MV-4-11 (cell line): ENCODE data around the gene RGS7.

Source experiments
- DNase-seq: peaks from one replicate; lab custom pipeline; 2025; lab: John Stamatoyannopoulos, UW

The RGS7 gene

DNA sequence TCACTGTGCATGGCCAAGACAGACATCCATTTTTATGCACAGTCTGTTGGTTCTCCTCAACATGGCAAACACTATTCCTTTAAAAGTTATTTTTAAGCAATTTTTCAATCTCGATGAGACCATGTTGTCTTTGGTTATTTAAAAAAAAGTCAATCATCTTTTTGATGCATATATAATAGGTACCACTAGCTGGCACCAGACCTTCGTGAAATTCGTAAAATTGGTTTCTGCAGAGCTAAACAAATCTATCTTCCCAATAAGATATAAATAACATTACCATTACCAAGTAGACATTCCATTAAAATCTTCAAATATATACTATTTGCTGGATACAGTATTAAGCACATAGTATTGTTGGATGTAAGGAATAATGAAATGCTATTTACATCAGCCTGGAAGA, 525.1 kb downstream of the RGS7 start:
- DNase-seq: no peak

DNA sequence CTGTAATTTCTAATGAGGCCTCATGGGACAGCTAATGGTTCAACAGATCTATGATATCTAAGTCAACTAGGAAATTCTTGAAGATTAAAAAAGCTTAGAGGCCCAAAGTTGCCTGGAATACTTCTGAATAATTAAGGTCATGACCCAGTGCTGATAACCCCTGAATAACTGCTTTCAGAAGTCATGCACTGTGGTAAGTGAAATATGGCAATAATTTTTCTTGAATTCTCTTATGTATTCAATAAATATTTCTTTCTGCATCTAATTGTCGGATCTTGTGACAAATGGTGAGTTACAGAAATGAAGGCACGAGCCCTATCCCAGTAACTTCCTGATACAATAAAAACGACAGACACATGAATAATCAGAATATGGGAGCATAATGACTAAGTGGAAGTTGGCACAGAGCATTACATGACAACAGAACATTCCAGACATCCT, 525.8 kb downstream of the RGS7 start:
- no peak for DNase-seq

DNA sequence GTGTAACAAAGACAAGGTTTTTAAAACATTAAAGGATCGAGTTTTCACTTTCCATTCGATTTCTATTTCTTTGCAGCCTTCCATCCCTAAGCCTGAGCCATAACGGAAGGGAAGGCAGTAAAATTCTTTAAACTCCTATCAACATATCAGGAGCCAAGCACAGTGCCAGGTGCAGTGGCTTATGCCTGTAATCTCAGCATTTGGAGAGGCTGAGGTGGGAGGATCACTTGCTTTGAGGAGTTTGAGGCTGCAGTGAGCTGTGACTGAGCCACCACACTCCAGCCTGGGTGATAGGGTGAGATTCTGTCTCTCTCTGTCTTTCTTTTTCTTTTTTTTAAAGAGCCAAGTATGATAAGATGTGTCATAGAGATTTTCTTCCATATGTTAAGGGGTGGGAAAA, 527.5 kb downstream of the RGS7 start:
- DNase-seq: no peak

DNA sequence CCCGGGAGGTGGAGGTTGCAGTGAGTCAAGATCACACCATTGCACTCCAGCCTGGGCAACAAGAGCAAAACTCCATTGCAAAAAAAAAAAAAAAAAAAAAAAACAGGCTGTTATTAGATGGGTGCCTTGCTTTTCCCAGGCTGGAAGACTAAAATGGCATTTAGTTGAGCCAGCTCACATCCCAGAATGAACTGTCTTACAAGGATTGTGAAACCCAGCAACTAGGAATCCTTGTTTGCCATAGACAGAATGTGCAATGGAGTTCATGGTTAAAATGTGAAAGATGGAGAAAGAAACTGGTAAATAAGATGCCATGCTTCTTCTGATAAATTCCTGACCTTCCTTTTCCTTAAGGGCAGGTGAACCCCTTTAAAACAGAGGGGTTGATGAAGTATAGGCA, 529.2 kb downstream of the RGS7 start:
- DNase-seq: no peak

DNA sequence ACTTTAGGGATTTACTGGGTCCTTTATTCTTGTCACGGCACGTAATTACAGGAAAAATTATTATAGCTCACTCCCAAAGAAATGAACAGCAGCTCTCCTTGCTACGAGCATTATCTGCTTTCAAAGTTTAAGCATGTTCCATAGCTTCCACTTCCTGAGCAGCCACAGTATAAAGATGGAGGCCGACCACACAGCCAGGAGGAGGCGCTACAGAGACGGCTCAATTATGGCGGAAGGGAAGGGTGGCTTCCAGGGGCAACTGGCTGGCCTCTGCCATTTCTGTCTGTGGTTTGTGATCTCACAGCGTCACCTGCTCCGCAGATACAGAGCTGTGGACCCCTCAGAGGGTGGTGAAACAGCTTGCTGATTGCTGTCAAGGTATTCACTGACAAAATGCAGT, 532.8 kb downstream of the RGS7 start:
- no peak for DNase-seq

DNA sequence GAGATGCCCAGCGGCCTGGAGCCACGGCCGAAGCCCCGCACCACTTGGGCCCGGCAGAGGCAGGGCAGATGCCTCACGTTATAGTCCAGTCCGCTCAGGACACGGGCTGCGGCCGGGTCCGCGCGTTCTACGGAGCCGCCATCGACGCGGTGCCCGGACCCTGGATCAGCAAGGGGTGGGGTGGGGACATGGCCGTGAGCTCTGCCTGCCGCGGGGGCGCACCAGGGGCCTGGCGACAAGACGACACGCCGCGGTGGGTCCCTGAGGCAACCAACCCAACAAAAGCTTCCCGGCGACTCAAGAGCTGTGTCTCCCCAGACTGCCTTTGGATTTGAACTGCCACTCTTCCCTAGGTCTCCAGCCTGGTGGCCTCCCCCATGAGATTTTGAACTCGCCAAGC, 533.6 kb downstream of the RGS7 start:
- DNase-seq: no peak

DNA sequence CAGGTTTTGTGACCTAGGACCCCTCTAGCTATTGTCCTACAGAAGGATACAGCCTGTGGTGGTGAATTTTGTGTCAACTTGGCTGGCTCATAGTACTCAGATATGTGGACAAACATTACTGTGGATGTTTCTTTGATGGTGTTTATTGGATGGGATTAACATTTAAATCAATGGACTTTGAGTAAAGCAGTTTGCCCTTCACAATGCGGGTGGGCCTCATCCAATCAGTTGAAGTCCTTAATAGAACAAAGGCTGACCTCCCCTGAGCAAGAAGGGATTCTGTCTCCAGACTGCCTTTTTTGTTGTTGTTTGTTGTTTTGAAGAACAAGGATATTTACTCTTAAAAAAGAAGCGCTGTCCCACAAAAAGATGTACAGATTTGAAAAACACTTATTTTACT, 535.1 kb downstream of the RGS7 start:
- DNase-seq: no peak

DNA sequence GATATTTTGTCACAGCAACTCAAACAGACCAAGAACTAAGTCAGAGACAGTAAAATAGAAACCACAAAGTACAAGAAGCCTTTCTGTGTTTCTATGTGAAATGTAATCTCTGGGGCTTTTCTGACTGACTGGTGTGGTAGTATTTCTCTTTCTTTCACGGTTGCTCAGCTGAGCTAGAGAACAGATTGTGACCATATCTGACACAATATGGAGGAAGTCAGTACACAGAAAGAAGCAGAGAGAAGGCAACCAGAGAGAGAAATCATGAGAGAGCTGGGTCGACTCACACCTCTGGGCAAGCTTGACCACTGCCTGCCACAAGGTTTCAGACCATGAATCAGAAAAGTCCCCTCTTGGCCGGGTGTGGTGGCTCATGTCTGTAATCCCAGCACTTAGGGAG, 536.2 kb downstream of the RGS7 start:
- DNase-seq: no peak

DNA sequence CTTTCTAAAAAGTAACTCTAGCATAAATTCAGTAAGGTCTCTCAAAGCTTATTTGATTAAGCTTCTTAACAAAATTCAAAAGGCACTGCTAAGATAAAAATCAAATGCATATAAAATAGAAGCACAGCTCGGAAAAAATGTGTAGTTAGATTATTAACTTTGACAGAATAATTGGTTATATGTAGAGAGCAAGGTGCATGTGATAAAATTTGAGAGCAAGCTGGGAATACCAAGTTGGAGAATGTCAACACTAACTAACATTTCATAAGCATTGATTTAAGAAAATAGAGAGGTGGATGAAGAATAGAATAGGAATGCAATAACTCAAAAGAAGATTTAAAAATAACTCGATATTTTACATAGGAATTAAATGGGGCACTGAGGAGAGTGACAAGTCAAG, 540.5 kb downstream of the RGS7 start:
- DNase-seq: no peak

DNA sequence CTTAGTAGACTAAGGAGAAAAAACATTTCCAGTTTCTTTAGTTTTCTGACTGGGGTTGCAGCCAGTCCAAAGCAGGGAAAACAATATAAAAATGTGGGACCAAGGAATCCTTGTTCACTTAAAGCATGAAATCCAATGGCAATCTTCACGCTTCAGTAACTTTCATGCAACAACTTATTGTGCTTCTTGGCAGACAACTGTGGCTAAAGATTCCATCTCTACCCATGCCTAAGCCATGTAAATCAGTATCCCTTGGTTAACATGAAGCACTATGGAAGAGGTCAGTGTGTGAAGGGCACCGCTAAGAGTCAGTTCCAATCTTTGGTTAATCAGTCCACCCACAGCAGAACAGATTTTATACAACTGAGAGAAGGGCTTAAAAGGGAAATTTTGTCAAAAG, 543.3 kb downstream of the RGS7 start:
- DNase-seq: no peak

DNA sequence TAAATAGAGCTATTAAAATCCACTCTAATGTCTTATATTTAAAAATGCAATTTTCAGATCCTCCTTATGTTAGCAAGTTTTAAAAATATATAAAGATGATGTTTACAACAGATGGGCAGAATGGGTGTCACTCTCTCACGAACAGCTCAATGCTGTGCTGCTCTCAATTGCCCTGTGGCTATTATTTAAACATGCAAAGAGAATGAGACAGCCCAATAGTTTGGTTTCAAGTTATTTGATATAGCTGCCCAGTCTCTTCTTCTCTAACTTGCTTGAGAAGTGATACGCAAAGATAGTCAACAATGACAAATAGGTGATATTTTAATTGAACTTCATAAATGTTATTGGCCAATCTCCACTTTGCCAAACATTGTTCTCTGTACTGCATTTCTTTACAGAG, 545.7 kb downstream of the RGS7 start:
- no peak for DNase-seq

DNA sequence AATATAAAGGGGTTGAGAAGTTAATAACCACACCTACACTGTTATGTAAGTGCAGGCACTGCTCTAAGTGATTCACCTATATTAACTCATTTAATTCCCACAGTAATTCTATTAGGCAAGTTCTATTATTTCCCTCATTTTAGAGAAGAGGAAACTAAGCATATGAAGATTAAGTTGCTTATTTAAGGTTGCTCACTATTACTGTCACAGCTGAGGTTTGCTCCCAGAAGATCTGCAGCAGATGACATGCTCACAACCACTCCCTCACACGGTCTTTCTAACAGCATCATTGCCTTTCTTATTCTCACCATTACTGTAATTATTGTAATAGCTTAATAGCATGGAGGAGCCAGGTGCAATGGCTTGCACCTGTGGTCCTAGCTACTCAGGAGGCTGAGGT, 548.6 kb downstream of the RGS7 start:
- DNase-seq: no peak

DNA sequence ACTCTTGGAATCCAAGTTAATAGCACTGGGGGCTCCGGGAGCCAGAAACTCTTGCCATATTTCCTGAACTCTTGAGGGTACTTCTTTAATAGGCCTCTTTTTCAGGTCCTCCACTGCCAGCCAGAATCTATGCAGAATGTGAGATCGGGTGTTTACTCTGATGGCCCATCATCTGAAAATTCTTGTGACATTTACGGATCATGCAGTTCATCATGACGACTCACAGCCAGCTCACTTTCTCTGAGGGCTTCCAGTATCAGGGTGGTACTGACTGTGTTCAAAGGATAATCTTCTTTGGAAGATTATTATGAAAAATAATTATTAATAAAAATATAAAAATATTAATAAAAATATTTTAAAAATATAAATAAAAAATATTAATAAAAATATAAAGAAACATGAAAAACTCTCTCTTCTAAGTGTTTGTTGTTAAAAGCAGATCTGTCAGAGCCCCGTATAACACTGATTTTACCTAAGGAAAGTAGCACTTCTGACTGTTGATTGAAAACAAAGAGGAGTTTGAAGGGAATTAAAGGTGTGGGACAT, 550.7 kb downstream of the RGS7 start:
- DNase-seq: no peak

DNA sequence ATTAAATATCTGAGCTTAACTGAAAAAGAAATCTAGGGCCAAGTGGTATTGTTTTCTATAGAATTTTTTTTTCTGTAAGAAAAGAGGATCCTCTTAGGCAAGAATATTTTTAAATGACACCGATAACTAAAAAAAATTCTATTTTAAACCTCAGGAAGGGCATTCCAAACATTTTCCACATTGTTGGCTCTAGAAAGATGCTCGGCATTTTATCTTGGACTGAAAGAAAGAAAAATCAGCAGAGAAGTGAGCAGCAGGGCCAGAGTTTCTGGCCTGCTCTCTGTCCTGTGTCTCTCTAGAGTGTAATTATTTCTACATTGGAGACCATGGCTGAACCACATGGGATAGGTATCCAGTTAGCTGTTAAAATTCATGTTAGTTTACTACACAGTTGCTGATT, 552.5 kb downstream of the RGS7 start:
- DNase-seq: no peak

DNA sequence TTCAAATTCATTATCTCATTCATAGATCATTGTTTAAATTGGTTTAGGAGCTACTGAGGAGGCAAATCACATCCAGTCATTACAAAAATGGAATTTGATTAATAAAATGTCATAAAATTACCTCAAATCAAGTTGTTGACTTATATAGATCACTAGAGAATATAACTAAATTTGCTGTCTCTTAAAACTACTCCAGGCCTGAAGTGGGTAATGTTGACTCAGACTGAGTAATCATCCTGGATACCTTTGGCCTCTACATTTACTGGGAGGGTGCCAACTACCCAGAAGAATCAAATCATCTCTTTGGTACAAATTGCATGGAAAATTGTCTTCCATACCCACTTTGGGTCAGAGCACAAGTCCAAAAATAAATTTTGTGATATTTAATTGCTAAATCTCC, 553.9 kb downstream of the RGS7 start:
- DNase-seq: no peak

DNA sequence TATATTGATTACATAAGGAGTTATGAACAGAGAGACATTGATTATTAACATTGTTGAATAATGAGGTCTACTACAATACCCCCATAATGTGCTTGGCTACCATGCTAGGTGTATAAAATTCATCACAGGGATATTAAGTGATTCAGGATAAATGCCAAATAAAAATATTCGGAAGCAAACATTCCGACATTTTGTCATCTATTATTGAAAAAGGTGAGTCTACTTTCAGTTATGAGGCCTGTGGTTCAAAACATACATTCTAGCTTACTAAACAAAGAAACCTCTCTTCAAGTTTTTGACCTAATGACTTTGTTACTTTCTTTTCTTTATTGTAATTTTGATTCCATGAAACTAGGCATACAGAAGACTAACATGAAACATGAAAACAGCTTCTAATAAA, 554.7 kb downstream of the RGS7 start:
- DNase-seq: no peak

DNA sequence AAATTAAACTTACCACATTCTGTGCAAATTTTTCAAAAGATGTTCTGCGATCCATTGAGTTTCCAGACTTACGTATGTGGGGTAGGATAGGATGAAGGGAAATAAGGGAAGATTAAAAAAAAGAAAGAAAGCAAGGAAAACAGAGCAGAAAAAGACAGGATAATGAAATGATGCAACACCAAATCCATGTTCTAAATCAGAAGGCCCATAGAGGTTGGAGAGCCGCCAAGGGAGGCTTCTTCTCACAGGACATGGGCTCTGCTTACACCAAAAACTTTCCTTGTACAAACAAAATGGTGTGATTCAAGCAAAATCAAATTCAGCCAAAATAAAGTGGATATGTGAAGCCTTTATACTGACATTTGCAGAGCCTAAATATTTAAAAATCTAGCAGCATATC, 555.6 kb downstream of the RGS7 start:
- DNase-seq: no peak

DNA sequence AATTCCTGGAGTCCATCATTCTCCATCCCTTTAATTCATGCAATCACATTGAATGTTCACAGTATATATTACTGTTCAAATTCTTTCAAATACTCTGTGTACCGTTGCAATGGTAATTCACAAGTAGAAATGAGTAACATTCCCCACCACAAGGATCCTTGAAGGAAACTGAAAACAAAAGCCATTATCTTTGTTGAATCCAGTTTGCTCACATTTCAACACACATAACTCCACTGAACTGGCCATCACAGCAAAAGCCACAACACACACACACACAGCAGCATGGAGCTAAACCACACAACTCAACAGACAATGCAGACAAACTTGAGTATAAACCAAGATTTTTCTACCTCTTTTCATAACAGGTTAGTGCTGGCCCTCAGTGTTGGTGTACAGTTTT, 556.7 kb downstream of the RGS7 start:
- no peak for DNase-seq

DNA sequence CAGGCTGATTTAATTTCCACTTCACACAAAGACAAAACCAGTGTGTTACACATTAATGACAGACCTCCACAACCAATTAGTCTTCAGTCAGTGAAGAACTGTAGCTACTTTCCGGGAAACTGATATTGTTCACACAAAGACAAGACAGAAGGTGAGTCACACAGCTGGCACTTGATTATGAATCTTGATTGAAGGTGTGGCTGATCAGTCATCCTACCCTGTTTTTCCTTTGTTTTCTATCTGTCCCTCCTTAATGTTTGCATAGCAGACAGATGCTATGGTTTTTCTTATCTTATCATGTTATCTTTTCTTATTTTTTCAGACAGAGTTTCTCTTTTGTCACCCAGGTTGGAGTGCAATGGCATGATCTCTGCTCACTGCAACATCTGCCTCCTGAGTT, 560.0 kb downstream of the RGS7 start:
- DNase-seq: no peak

DNA sequence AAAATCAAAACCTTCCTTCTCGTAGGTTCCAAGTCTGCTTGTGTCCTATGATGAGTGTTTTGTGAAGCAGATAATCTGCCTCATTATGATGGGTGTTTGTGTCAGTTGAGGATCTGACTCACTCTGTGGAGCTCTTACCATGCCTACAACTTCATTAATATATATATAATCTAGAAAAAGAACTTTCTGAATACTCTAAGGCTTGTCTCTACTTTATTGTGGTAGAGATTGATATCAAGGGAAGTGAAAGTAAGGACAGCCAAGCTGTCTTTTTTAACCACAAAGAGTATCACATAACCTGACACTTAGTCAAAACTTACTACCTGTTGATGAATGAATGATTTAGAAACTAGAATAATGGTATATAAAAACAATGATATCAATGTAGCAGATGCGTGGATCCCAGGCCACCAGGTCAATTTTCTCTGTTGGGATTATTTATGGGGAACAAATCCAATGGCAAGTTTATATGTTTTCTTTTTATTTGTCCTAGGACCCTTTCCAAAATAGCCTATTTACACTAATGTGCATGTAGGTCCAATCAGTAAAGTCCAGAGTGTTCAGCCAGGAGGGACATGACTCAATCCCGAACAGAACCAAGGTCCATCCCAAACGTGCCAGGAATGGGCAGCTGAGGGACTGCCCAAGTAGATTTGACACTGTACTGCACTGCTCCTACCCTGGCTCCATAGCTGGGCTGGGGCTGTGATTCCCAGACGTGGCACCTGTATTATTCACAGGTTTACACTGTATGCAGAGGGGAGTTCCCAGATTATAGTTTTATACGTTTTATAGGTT, 562.8 kb downstream of the RGS7 start:
- no peak for DNase-seq

DNA sequence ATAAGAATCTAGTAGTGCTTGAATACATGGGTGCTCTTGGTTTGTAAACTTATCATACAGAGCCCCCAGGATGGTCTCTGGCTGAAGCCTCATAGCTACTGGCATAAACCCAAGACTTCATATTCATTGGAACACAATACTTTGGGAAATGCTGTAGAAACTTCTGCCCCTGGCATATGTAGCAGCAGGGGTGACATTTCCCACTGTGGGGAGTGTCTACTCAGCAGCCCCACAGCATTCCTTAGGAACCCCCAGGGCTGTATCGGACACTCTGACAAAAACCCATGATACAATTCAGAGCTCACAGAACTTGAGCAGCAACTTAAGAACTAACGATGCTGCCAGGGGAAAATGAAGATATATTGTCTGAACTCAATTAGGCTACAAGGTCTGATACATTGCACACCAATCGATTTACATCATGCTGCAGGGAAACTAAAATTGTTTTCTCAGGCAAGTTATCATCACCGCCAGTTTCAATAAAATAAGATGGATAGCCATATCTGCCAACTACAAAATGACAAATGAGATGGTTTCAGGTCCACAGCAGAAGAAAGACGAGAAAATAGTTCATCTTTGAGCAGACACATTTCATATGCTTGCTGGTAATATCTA, 564.0 kb downstream of the RGS7 start:
- DNase-seq: no peak

DNA sequence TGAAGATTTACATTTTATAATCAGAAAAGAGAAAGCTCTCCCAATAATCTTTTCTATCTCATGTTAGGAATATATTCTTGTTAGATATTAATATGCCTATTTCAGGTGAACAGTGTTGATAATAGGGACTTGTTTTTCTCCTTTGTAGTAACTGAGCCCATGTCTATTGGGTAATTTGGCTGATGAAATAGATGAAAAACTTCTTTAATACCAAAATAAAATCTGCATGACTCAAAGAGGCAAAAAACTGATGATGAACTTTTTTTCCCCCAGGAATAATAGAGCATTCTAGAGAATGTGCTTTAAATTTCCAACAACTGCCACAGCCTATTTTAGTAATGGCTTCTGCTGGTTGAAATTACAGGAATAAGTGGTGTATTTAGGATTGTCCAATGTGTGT, 566.1 kb downstream of the RGS7 start:
- DNase-seq: no peak

DNA sequence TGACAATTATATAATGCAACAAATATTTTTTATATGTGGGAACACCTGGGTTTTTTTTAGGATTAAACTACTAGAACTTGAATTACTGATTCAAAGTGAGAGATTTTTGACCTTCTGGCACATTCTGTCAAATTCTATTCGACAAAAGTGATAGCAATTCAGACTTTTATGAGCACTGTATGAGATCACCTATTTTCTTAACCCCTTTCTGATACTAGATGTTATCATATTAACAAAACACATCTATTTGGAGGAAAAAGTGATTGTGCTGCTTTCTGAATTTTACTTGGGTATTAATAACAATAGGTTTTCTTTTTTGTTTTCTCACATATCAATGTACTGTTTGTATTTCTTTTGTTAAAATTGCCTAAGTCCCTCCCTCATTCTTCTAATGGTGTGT, 570.1 kb downstream of the RGS7 start:
- no peak for DNase-seq

DNA sequence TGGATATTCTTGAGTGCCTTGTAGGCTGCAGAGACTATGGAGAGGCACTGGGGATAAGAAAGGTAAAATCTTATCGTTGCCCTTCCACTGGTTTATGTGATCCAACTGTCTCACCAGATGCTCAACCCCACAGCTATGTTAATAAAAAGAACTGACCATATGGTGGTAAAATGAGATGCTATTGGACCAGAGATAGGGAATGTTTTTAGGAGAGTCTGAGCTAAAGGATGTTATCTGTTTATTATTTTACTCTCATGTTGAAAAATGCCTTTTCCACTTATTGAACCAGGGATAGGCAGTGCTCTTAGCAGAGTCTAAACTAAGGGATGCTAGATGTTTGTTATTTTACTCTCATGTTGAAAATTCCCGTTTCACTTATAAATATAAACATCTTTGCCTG, 572.2 kb downstream of the RGS7 start:
- DNase-seq: no peak
